ENCODE data around the gene SLC12A3.
"Not testable (repeated sequence)": the region's sequence is repeated elsewhere in the genome, so short reads cannot be mapped to it uniquely, and the experiment has no call there.

Gene SLC12A3

GRCh38 chr16:56884026-56884582, 19.1 kb downstream of the SLC12A3 start:
- DNase-seq (ENCODE audit: extremely low read depth, insufficient read length): no peak
- H3K27me3 ChIP-seq (replicated peaks; ENCODE audit: control insufficient read depth, insufficient read depth, low read length): no peaks in the 10 kb centered on the region; the same call in 1 of the 2 replicates

DNA sequence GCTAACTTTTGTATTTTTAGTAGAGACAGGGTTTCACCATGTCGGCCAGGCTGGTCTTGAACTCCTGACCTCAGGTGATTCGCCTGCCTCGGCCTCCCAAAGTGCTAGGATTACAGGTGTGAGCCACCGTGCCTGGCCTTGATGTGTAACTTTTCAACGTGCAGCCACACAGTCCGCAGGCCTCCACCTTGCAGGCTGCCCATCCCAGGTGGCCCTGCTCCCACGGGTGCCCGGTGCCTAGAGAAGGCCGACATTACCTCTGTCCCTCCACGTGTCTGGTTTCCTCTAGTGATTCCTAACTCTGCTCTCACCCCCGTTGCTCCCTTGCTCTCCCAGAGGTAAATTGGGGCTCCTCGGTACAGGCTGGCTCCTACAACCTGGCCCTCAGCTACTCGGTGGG, 19.9 kb downstream of the SLC12A3 start:
- not testable (repeated sequence) for DNase-seq (ENCODE audit: extremely low read depth, insufficient read length); H3K27me3 ChIP-seq (replicated peaks; ENCODE audit: control insufficient read depth, insufficient read depth, low read length); H3K36me3 ChIP-seq (ENCODE audit: control insufficient read depth, insufficient read depth, low read length); H3K4me3 ChIP-seq (replicated peaks; ENCODE audit: low read depth, low read length)

More at GRCh38 chr16:56884026-56884582, 19.1 kb downstream of the SLC12A3 start:
- H3K36me3 ChIP-seq (ENCODE audit: control insufficient read depth, insufficient read depth, low read length): no peaks in the 10 kb centered on the region
- no peak for TF ChIP-seq CTCF (IDR thresholded peaks at IDR 0.05; ENCODE audit: insufficient read depth, low read length, poor library complexity, severe bottlenecking)
- no peak overlapping the region for H3K4me3 ChIP-seq (replicated peaks; ENCODE audit: low read depth, low read length)

DNA sequence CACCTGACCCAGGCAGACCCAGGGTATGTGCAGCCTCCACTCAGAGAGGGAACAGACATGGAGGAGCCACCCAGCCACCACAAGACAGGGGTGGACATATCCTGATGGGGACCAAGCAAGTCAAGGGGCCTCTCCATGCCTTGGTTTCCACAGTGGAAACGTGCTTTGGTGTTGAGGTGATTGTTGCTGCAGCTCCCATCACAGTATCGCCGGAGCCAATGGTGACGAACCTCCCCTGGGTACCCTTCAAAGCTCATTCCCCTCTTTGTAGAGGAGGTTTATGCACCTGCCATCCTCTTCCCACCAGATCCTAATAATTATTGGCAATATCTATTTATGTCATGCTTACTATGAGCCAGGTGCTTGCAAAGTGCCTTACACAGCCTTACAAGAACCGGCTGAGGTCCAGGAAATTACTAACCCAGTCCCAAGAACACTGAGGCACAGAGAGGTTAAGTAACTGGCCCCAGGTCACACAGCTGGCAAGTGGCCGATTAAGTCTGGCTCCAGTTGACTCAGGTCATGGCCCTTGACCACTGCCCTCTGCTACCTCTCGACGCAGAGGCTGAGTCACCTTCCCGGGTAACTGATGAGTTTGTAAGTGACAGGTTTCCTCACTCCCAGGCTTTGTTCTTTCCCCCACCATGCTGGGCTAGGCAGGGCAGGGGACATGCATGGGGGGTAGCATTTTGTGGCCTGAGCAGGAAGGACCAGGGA, 20.6 kb downstream of the SLC12A3 start:
- no peaks in the 10 kb centered on the region; the same call in 1 of the 2 replicates for H3K27me3 ChIP-seq (replicated peaks; ENCODE audit: control insufficient read depth, insufficient read depth, low read length)
- no peaks in the 10 kb centered on the region for H3K36me3 ChIP-seq (ENCODE audit: control insufficient read depth, insufficient read depth, low read length)
- no peak overlapping the region for H3K4me3 ChIP-seq (replicated peaks; ENCODE audit: low read depth, low read length)
- no peak for TF ChIP-seq CTCF (IDR thresholded peaks at IDR 0.05; ENCODE audit: insufficient read depth, low read length, poor library complexity, severe bottlenecking)
- no peak for DNase-seq (ENCODE audit: extremely low read depth, insufficient read length)

GRCh38 chr16:56886296-56886695, 21.3 kb downstream of the SLC12A3 start:
- no peak for DNase-seq (ENCODE audit: extremely low read depth, insufficient read length)
- TF ChIP-seq CTCF (IDR thresholded peaks at IDR 0.05; ENCODE audit: insufficient read depth, low read length, poor library complexity, severe bottlenecking): no peak
- no peaks in the 10 kb centered on the region for H3K36me3 ChIP-seq (ENCODE audit: control insufficient read depth, insufficient read depth, low read length)
- no peak overlapping the region for H3K4me3 ChIP-seq (replicated peaks; ENCODE audit: low read depth, low read length)
- H3K27me3 ChIP-seq (replicated peaks; ENCODE audit: control insufficient read depth, insufficient read depth, low read length): no peaks in the 10 kb centered on the region; the same call in 1 of the 2 replicates

DNA sequence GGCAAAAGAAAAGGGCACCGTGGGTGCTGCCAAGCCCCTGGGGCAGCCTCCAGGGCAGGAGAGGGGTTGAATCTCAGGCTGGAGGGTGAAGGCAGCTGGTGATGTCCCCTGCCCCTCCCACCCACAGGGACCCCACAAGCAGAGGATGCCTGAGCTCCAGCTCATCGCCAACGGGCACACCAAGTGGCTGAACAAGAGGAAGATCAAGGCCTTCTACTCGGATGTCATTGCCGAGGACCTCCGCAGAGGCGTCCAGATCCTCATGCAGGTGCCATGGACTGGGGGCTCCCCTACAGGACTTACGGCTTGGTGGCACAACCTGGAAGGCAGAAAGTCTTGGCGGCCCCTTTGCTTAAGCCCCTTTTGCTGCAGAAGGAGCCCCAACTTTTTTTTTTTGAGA, 21.8 kb downstream of the SLC12A3 start:
- DNase-seq (ENCODE audit: extremely low read depth, insufficient read length): no peak
- no peak overlapping the region for H3K4me3 ChIP-seq (replicated peaks; ENCODE audit: low read depth, low read length)
- H3K36me3 ChIP-seq (ENCODE audit: control insufficient read depth, insufficient read depth, low read length): no peaks in the 10 kb centered on the region
- no peak for TF ChIP-seq CTCF (IDR thresholded peaks at IDR 0.05; ENCODE audit: insufficient read depth, low read length, poor library complexity, severe bottlenecking)
- no peaks in the 10 kb centered on the region for H3K27me3 ChIP-seq (replicated peaks; ENCODE audit: control insufficient read depth, insufficient read depth, low read length)

DNA sequence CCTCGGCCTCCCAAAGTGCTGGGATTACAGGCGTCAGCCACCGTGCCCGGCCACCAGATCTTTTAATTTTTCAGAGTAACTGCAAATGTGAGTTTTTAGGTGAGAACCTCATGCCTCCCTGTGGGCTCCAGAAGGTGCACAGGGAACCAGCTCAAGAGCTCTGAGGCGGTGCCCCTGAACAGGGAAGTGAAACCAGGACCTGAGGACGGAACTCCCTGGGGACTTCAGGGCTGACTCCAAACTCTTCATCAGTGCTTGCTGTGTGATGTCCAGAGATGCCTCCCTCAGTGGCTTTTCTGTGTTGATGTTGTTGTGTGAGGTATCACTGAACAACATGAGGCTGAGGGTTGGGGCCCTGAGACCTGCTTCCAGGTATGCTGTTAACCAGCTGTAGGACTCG, 23.8 kb downstream of the SLC12A3 start:
- Histone ChIP-seq H3K27me3 (replicated peaks; ENCODE audit: control insufficient read depth, insufficient read depth, low read length) (no peaks in the 10 kb centered on the region), H3K4me3 (replicated peaks; ENCODE audit: low read depth, low read length) (no peak overlapping the region), H3K36me3 (ENCODE audit: control insufficient read depth, insufficient read depth, low read length) (no peaks in the 10 kb centered on the region)
- peak; percentile 69 for DNase-seq (ENCODE audit: extremely low read depth, insufficient read length)
- TF ChIP-seq CTCF (IDR thresholded peaks at IDR 0.05; ENCODE audit: insufficient read depth, low read length, poor library complexity, severe bottlenecking): no peak
